HFFc6 (cell line): ENCODE data around the gene HACL1. TPM values are rescaled to one million over a fixed set of nuclear protein-coding genes. Genes with fewer than 3 reads are reported as not detected.
"Not testable (repeated sequence)": the region's sequence is repeated elsewhere in the genome, so short reads cannot be mapped to it uniquely, and the experiment has no call there.

Experiments used
- DNase-seq: peaks from one replicate; pipeline ENCODE4 v3.0.0-alpha.2; 2018
- H3K27ac Mint-ChIP-seq: 2 replicates; pipeline ENCODE4 v1.8.0; 2020; ENCODE audit warnings: mild to moderate bottlenecking, mixed read lengths
- H3K27me3 Mint-ChIP-seq: 2 replicates; pipeline ENCODE4 v1.8.0; 2021; ENCODE audit warnings: mild to moderate bottlenecking, moderate library complexity, mixed read lengths; ENCODE audit not compliant: insufficient read depth
- H3K36me3 Mint-ChIP-seq: 2 replicates; pipeline ENCODE4 v1.8.0; 2021; ENCODE audit warnings: low read depth, mixed read lengths
- H3K4me1 Mint-ChIP-seq: 2 replicates; pipeline ENCODE4 v1.8.0; 2020; ENCODE audit warnings: low read depth, mixed read lengths
- H3K4me3 Mint-ChIP-seq: 2 replicates; pipeline ENCODE4 v1.8.0; 2020; ENCODE audit warnings: mild to moderate bottlenecking, moderate library complexity, mixed read lengths
- H3K9me3 Mint-ChIP-seq: 2 replicates; pipeline ENCODE4 v1.8.0; 2020; ENCODE audit warnings: mild to moderate bottlenecking, mixed read lengths
- total RNA-seq, 6 experiments: library from RNA; stranded (reverse); fragmentation: NEBNext Ultra II Directional; extraction: Animal tissue kit (Norgen Biotek cat#: 25700); gene quantifications; 2 replicates in 1 of 6; 3 replicates in 5 of 6; pipeline ENCODE4 v1.2.3, GENCODE V29; 2021
- TF ChIP-seq, protein P1 (sequence below): fragments of 200-600 bp; sonication (generic); IDR thresholded peaks from 2 replicates; pipeline ENCODE4 v1.5.0; 2021; ENCODE audit warnings: antibody characterized with exemption, mild to moderate bottlenecking

Gene HACL1
- total RNA-seq, 6 experiments from 2014 or later: 18.6 to 21.8 (median 20.5) TPM

DNA sequence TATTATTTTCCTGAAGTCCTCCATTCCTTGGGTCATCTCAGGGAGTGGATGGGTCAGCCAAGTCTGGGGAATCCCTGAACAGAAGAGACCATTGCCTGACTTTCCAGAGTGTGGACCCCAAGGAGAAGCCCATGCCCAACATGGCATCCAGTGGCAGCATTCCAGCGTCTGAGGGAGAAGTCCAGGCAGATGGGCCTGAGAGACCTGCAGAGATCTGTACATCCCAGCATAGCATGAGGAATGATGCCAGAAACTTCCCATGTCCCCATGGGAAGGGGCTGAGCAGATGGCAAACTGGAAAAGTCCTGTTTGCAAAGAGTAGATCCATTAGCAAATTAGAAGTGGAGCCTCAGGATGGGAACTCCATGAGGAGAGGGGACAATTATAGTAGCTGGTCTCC is 62.3 kb downstream of the HACL1 start:
- Mint-ChIP-seq H3K9me3 (no peaks in the 10 kb centered on the region), H3K4me3 (no peak overlapping the region), H3K36me3 (no peaks in the 10 kb centered on the region), H3K4me1 (no peaks in the 10 kb centered on the region), H3K27ac (no peak overlapping the region), H3K27me3 (peaks cover 5% of the 10 kb centered on the region)
- no peak for DNase-seq
- TF ChIP-seq, protein P1, sequence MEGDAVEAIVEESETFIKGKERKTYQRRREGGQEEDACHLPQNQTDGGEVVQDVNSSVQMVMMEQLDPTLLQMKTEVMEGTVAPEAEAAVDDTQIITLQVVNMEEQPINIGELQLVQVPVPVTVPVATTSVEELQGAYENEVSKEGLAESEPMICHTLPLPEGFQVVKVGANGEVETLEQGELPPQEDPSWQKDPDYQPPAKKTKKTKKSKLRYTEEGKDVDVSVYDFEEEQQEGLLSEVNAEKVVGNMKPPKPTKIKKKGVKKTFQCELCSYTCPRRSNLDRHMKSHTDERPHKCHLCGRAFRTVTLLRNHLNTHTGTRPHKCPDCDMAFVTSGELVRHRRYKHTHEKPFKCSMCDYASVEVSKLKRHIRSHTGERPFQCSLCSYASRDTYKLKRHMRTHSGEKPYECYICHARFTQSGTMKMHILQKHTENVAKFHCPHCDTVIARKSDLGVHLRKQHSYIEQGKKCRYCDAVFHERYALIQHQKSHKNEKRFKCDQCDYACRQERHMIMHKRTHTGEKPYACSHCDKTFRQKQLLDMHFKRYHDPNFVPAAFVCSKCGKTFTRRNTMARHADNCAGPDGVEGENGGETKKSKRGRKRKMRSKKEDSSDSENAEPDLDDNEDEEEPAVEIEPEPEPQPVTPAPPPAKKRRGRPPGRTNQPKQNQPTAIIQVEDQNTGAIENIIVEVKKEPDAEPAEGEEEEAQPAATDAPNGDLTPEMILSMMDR: no peak

GRCh38 chr3:15538345-15538744 is 63.0 kb downstream of the HACL1 start:
- Mint-ChIP-seq H3K27ac (no peak overlapping the region), H3K4me1 (no peaks in the 10 kb centered on the region), H3K36me3 (no peaks in the 10 kb centered on the region), H3K4me3 (no peak overlapping the region), H3K27me3 (peaks cover 5% of the 10 kb centered on the region), H3K9me3 (no peaks in the 10 kb centered on the region)
- DNase-seq: no peak
- TF ChIP-seq, protein P1: no peak

- Mint-ChIP-seq H3K27me3 (peaks cover 5% of the 10 kb centered on the region), H3K4me3 (no peak overlapping the region), H3K9me3 (no peaks in the 10 kb centered on the region), H3K27ac (no peak overlapping the region), H3K36me3 (no peaks in the 10 kb centered on the region), H3K4me1 (no peaks in the 10 kb centered on the region)
- DNase-seq: no peak
- TF ChIP-seq, protein P1: no peak
Observed at GRCh38 chr3:15536856-15537255, 64.5 kb downstream of the HACL1 start.

GRCh38 chr3:15535732-15536131 is 65.6 kb downstream of the HACL1 start:
- no peaks in the 10 kb centered on the region for H3K4me1 Mint-ChIP-seq
- TF ChIP-seq, protein P1: no peak
- H3K9me3 Mint-ChIP-seq: no peaks in the 10 kb centered on the region
- no peaks in the 10 kb centered on the region for H3K36me3 Mint-ChIP-seq
- no peak overlapping the region for H3K27ac Mint-ChIP-seq
- H3K4me3 Mint-ChIP-seq: no peak overlapping the region
- H3K27me3 Mint-ChIP-seq: peaks cover 13% of the 10 kb centered on the region
- no peak for DNase-seq

DNA sequence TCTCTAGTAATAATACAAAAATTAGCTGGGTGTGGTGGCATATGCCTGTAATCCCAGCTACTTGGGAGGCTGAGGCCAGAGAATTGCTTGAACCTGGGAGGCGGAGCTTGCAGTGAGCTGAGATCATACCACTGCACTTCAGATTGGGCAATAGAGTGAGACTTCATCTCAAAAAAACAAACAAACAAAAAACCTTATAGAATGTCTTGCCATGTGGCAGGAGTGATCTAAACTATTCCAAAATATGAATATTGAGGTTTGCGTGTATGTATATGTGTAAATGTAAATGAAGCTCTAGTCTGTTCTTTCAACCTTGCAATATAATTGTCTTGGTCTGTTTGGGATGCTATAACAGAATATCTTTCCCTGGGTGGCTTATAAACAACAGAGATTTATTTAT is 68.8 kb downstream of the HACL1 start:
- not testable (repeated sequence) for H3K36me3 Mint-ChIP-seq, H3K9me3 Mint-ChIP-seq

GRCh38 chr3:15531346-15531745 is 70.0 kb downstream of the HACL1 start:
- H3K36me3 Mint-ChIP-seq: no peaks in the 10 kb centered on the region

More for the DNA sequence above, 68.8 kb downstream of the HACL1 start:
- not testable (repeated sequence) for DNase-seq, H3K4me1 Mint-ChIP-seq, H3K4me3 Mint-ChIP-seq, H3K27ac Mint-ChIP-seq
- H3K27me3 Mint-ChIP-seq: peaks cover 19% of the 10 kb centered on the region

More at GRCh38 chr3:15531346-15531745, 70.0 kb downstream of the HACL1 start:
- Mint-ChIP-seq H3K4me1 (no peaks in the 10 kb centered on the region), H3K4me3 (no peak overlapping the region), H3K27me3 (peaks cover 19% of the 10 kb centered on the region), H3K27ac (no peak overlapping the region), H3K9me3 (no peaks in the 10 kb centered on the region)
- DNase-seq: no peak
- TF ChIP-seq, protein P1: no peak
